SU-DHL-6 (cell line): ENCODE measurements around the gene CCDC28A.

Source experiments
- H2AFZ ChIP-seq: fragments of 200-600 bp; sonication (generic); 2 replicates; pipeline ENCODE4 v1.6.1; 2014; ENCODE audit warnings: low read depth, mild to moderate bottlenecking, moderate library complexity, mixed read lengths, antibody characterized with exemption, low read length; ENCODE audit not compliant: severe bottlenecking
- H3F3A ChIP-seq: fragments of 200-600 bp; shearing (Covaris generic); 2 replicates; pipeline ENCODE4 v1.6.0; 2016; ENCODE audit warnings: antibody characterized with exemption, mild to moderate bottlenecking; ENCODE audit not compliant: insufficient read depth
- H3K27ac ChIP-seq: fragments of 200-600 bp; sonication (generic); 2 replicates; pipeline ENCODE4 v1.5.1; 2016; ENCODE audit warnings: low read depth, mild to moderate bottlenecking, low read length, moderate library complexity, mixed read lengths
- H3K27me3 ChIP-seq: fragments of 200-600 bp; sonication (generic), shearing (Covaris generic); 2 replicates; pipeline ENCODE4 v1.6.0; 2014; ENCODE audit warnings: mild to moderate bottlenecking, low read length
- H3K36me3 ChIP-seq: fragments of 200-600 bp; sonication (generic); 2 replicates; pipeline ENCODE4 v1.6.1; 2014; ENCODE audit warnings: mild to moderate bottlenecking, low read length, mixed read lengths
- H3K4me2 ChIP-seq: fragments of 300-600, 200-600 bp; shearing (Covaris generic), sonication (generic); 2 replicates; pipeline ENCODE4 v1.6.0; 2014; ENCODE audit warnings: low read length, low read depth, mild to moderate bottlenecking; ENCODE audit not compliant: poor library complexity, severe bottlenecking
- H3K4me3 ChIP-seq: fragments of 200-600 bp; sonication (generic); 2 replicates; pipeline ENCODE4 v1.5.1; 2014; ENCODE audit warnings: antibody characterized with exemption, low read length, mild to moderate bottlenecking, mixed read lengths; ENCODE audit not compliant: insufficient read depth, poor library complexity, severe bottlenecking
- H3K79me2 ChIP-seq: fragments of 200-600 bp; sonication (generic); 2 replicates; pipeline ENCODE4 v1.6.1; 2014; ENCODE audit warnings: mild to moderate bottlenecking, low read length, moderate library complexity; ENCODE audit not compliant: insufficient read depth
- H3K9ac ChIP-seq: fragments of 200-600 bp; sonication (generic); 2 replicates; pipeline ENCODE4 v1.7.0; 2014; ENCODE audit warnings: mild to moderate bottlenecking, low read length
- H3K9me2 ChIP-seq: fragments of 200-600 bp; sonication (generic); replicated peaks from 2 replicates; pipeline ENCODE4 v1.6.1; 2014; ENCODE audit warnings: low read length; ENCODE audit not compliant: insufficient read depth
- H3K9me3 ChIP-seq: fragments of 200-600 bp; sonication (generic); 2 replicates; pipeline ENCODE4 v1.6.1; 2014; ENCODE audit warnings: low read length, mixed read lengths; ENCODE audit not compliant: insufficient read depth
- H4K20me1 ChIP-seq: fragments of 200-600 bp; sonication (generic); 2 replicates; pipeline ENCODE4 v1.6.1; 2014; ENCODE audit warnings: low read depth, mild to moderate bottlenecking, antibody characterized with exemption, low read length, moderate library complexity, mixed read lengths
- CTCF ChIP-seq: fragments of 200-600 bp; sonication (generic); IDR thresholded peaks from one replicate; pipeline ENCODE4 v1.5.1; 2017; ENCODE audit warnings: antibody characterized with exemption, mild to moderate bottlenecking, low read length, moderate library complexity; ENCODE audit not compliant: insufficient read depth, poor library complexity, severe bottlenecking
- EZH2phosphoT487 ChIP-seq: fragments of 200-600 bp; sonication (generic), shearing (Covaris generic); conservative IDR thresholded peaks from 2 replicates; pipeline ENCODE4 v1.6.1; 2018; ENCODE audit warnings: mild to moderate bottlenecking, antibody characterized with exemption, low read length, moderate library complexity, mixed read lengths

Gene CCDC28A

GRCh38 chr6:138795809-138796603 is 22.4 kb downstream of the CCDC28A start, which contains the start of gene ECT2L:
TSS of gene ECT2L (plus strand) at chr6:138796087. CDS start at chr6:138813275, 17,188 bp downstream.
- no peaks in the 10 kb centered on the region for H4K20me1 ChIP-seq
- no peaks in the 10 kb centered on the region for H3K79me2 ChIP-seq
- no peak within 1 kb of the TSS for H3K27ac ChIP-seq
- H3K27me3 ChIP-seq = no peaks in the 10 kb centered on the region
- no peaks in the 10 kb centered on the region for H3F3A ChIP-seq
- H3K9me3 ChIP-seq = no peaks in the 10 kb centered on the region
- H3K9ac ChIP-seq = no peak within 1 kb of the TSS
- no peak within 1 kb of the TSS for H3K4me3 ChIP-seq
- H3K36me3 ChIP-seq = no peaks in the 10 kb centered on the region
- H2AFZ ChIP-seq = no peak within 1 kb of the TSS
- H3K4me2 ChIP-seq = no peak within 1 kb of the TSS
- no peaks in the 10 kb centered on the region for H3K9me2 ChIP-seq
- TF ChIP-seq EZH2phosphoT487 (no peak), CTCF (no peak)

GRCh38 chr6:138796771-138797170 is 23.2 kb downstream of the CCDC28A start:
- no peaks in the 10 kb centered on the region for H3K9me3 ChIP-seq
- no peak overlapping the region for H3K27ac ChIP-seq
- no peaks in the 10 kb centered on the region for H3K9me2 ChIP-seq
- H3K9ac ChIP-seq = no peak overlapping the region
- no peaks in the 10 kb centered on the region for H4K20me1 ChIP-seq
- H3K4me3 ChIP-seq = no peak overlapping the region
- TF ChIP-seq CTCF (no peak), EZH2phosphoT487 (no peak)
- H3F3A ChIP-seq = no peaks in the 10 kb centered on the region
- no peak overlapping the region for H3K4me2 ChIP-seq
- H3K79me2 ChIP-seq = no peaks in the 10 kb centered on the region
- H3K36me3 ChIP-seq = no peaks in the 10 kb centered on the region
- H2AFZ ChIP-seq = no peak overlapping the region
- no peaks in the 10 kb centered on the region for H3K27me3 ChIP-seq

- no peaks in the 10 kb centered on the region for H3K9me3 ChIP-seq
These were observed 24.4 kb downstream of the CCDC28A start for GRCh38 chr6:138797806-138798446.

More at GRCh38 chr6:138797806-138798446, 24.4 kb downstream of the CCDC28A start:
- H3K4me2 ChIP-seq = no peak overlapping the region
- no peaks in the 10 kb centered on the region for H3K27me3 ChIP-seq
- H3K79me2 ChIP-seq = no peaks in the 10 kb centered on the region
- no peak overlapping the region for H3K27ac ChIP-seq
- H3K36me3 ChIP-seq = no peaks in the 10 kb centered on the region
- no peak for TF ChIP-seq EZH2phosphoT487
- no peak for TF ChIP-seq CTCF
- no peaks in the 10 kb centered on the region for H3F3A ChIP-seq
- no peaks in the 10 kb centered on the region for H3K9me2 ChIP-seq
- no peak overlapping the region for H3K4me3 ChIP-seq
- H2AFZ ChIP-seq = no peak overlapping the region
- no peaks in the 10 kb centered on the region for H4K20me1 ChIP-seq
- no peak overlapping the region for H3K9ac ChIP-seq
